Esophagus squamous epithelium (tissue), 4 donors: Measurements from ENCODE around the gene ADGRE3.

Experiments used
- POLR2A ChIP-seq, 4 donors: fragments of 450-650 bp; IDR thresholded peaks; one replicate each; pipeline ENCODE4 v1.6.1; 2017; ENCODE audit warnings: antibody characterized with exemption in 4 of 4, mild to moderate bottlenecking in 4 of 4, moderate library complexity in 3 of 4
- TF ChIP-seq, protein P1 (sequence below), 6 experiments: fragments of 450-650 bp in 4 of 6; fragments of 200-600 bp in 2 of 6; sonication (generic) in 2 of 6; IDR thresholded peaks; one replicate each; pipeline ENCODE4 v1.5.1; 2016 to 2019; ENCODE audit warnings: antibody characterized with exemption in 6 of 6, mild to moderate bottlenecking in 4 of 6, moderate library complexity in 4 of 6

DNA sequence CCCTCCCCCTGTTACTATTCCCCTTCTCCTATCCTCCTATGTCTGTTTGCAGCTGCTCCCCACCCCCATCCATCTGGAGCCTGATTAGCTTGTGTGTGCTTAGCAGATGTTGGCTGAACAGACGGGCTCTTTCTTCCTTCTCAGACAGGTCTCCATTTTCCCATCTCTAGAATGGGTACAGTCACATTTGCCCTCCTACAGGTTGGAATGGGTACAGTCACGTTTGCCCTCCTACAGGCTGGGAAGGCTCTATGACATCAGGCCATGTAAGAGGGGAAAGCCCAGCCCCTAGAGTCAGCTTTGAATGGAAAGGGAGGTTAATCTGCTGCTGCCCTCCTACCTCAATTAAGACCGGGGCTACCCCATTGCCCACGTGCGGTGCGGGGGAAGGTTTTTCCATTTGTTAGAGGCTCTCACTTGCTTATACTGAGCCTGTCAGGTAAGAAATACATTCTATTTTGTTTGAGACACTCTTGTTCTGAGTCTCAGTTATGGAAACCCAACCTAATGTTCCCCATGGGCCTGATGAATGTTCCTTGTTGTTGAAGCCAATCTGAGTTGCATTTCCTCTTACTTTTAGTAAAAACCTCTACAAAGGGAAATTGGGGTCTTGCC, 93.9 kb downstream of the ADGRE3 start:
- TF ChIP-seq, protein P1, sequence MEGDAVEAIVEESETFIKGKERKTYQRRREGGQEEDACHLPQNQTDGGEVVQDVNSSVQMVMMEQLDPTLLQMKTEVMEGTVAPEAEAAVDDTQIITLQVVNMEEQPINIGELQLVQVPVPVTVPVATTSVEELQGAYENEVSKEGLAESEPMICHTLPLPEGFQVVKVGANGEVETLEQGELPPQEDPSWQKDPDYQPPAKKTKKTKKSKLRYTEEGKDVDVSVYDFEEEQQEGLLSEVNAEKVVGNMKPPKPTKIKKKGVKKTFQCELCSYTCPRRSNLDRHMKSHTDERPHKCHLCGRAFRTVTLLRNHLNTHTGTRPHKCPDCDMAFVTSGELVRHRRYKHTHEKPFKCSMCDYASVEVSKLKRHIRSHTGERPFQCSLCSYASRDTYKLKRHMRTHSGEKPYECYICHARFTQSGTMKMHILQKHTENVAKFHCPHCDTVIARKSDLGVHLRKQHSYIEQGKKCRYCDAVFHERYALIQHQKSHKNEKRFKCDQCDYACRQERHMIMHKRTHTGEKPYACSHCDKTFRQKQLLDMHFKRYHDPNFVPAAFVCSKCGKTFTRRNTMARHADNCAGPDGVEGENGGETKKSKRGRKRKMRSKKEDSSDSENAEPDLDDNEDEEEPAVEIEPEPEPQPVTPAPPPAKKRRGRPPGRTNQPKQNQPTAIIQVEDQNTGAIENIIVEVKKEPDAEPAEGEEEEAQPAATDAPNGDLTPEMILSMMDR (IDR thresholded peaks at IDR 0.05) = no peak
- TF ChIP-seq POLR2A (IDR thresholded peaks at IDR 0.05) = no peak
